GM12864 (cell line): ENCODE measurements around the gene CCDC192.

Experiments used
- DNase-seq: peaks from one replicate; pipeline ENCODE4 v3.0.0-alpha.2; 2011; ENCODE audit warnings: low read depth
- H3K4me3 ChIP-seq: 2 replicates; pipeline ENCODE4 v1.5.1; 2011; ENCODE audit warnings: mild to moderate bottlenecking, low read depth, low read length, control low read depth
- TF ChIP-seq, protein P1 (sequence below): IDR thresholded peaks from 2 replicates; pipeline ENCODE4 v1.5.1; 2011; ENCODE audit warnings: low read depth, mild to moderate bottlenecking, moderate library complexity, low read length, control low read depth, inconsistent platforms; ENCODE audit errors: missing control alignments

CCDC192 gene, protein sequence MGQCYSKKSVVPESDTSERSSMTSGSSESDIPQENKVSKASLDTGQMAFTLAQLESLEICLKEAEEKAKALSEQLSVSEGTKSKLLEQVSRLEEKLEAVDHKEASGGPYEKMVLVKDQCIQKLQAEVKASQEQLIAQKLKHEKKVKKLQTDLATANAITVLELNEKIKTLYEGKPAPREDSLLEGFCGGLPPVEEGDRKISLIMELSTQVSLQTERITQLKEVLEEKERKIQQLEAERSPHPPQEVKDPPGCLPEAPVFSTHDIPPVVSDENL

DNA sequence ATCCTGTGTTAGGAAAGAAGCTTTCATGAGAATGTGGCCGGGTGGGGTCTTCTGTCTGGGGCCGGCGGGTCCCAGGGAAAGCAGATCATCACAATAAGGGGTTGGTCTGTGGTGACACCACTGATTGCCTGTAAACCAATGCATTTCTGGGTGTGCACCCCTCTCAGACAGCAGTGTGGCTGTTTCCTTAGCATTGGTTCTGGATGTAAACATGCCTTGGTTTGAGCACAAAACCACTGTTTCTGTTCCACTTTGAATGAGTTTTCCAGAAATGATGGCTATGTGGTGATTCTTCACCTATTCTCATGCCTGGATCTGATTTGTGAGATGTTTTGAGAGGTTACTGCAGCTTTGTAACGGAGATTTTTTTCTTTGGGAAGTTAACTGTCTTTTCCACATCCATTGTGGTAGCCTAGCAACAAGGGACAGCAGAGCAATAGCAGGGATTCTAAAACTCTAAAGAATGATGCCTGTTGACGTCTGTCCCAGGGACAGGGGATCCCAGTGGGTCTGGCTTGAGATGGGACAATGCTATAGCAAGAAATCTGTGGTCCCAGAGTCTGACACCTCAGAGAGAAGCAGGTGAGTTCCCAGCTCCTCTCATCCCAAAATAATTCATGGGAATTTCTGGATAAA is at the start of gene CCDC192:
TSS of gene CCDC192 (plus strand) at position 466 of the 636 bp plus-strand sequence. CDS start at position 521, 55 bp downstream.
- no peak for DNase-seq
- H3K4me3 ChIP-seq = no peak within 1 kb of the TSS
- TF ChIP-seq, protein P1, sequence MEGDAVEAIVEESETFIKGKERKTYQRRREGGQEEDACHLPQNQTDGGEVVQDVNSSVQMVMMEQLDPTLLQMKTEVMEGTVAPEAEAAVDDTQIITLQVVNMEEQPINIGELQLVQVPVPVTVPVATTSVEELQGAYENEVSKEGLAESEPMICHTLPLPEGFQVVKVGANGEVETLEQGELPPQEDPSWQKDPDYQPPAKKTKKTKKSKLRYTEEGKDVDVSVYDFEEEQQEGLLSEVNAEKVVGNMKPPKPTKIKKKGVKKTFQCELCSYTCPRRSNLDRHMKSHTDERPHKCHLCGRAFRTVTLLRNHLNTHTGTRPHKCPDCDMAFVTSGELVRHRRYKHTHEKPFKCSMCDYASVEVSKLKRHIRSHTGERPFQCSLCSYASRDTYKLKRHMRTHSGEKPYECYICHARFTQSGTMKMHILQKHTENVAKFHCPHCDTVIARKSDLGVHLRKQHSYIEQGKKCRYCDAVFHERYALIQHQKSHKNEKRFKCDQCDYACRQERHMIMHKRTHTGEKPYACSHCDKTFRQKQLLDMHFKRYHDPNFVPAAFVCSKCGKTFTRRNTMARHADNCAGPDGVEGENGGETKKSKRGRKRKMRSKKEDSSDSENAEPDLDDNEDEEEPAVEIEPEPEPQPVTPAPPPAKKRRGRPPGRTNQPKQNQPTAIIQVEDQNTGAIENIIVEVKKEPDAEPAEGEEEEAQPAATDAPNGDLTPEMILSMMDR = no peak

DNA sequence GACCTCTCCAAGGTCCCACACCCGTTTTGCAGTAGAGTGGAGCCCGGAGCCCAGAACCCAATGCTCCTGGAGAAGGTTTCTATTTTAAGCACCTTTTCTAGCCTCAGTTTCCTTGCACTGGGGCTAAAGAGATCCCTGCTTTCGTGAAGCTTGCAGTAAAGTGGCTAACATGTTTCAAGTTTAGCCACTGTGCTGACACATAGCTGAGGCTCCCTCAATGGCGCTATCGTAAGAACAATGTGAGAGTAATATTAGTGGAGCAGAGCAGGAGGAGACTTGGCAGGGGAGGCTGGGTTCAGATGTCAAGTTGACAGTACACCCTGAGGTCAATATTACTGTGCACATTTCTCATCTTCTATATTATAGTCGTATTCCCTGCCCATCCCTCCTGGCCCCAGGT is 46.4 kb upstream of the CCDC192 start:
- TF ChIP-seq, protein P1 = no peak
- DNase-seq = no peak
- H3K4me3 ChIP-seq = no peak overlapping the region

DNA sequence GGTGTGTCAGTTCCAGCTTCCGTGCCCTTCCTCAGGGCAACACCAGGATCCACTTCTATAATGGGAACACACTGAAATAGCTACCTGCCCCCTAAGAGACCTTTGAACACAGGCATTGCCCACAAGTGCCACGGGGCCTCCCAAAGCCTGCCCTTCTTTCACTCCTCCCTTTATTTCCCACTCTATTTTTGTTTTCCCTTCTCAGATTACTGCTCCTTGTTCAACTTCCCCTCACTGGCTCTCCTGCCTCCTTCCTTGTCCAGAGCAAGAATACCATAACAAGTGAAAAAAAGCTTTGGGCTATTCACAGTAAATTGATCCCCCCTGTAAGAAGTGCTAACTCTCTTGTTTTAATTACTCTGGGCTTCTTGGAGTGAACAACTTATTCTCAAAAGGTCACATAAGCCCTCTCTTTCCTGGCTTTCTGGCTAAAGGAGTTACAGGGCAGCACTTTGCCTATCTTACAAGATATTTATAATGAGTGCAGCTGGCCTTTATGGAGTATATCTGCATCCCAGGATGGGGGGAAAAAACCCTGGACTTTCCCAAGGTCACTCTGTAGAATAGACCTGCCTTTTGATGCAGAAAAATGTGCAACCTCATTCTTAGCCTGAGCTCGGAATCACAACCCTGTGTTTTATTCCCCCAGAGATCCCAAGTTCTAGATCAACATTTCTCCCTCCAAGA is 43.0 kb upstream of the CCDC192 start:
- TF ChIP-seq, protein P1 = no peak
- no peak overlapping the region for H3K4me3 ChIP-seq
- no peak for DNase-seq

DNA sequence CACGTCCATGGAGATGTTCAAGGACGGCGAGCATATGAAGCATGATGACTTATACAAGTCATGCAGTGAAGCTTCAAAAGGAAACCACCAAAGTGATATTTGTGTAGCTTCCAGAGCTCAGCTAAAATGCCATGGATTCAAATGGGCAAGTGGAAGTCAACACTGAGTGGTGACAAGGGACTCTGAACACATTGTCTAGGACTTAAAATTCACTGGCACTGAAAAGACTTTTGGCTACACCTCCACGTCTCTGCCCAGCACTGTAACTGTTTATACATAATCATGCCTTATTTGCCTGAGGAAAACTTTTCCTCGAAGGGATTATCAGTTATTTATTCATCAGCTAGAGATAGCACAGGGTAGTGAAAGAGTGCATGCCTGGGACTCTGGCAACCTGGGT is 39.1 kb upstream of the CCDC192 start:
- H3K4me3 ChIP-seq = no peak overlapping the region
- TF ChIP-seq, protein P1 = no peak
- no peak for DNase-seq

DNA sequence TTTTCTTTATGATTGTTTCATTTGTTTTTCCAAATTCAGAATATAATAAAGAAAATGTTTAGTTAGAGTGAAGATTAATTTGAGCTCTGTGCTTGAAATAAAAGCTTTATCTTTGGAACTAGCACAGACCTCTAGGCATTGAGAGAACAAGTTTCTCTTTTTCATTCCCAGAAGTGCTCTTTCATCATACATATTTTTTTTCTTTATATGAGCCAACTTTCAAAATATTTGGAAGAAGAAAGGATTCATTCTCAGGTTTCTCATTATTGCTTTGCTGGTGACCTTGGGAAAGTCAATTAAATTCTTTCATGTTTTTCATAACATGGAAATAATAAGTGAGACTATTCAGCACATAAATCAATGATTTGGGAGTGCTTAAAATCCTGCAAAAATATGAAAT is 37.5 kb upstream of the CCDC192 start:
- no peak for DNase-seq
- H3K4me3 ChIP-seq = no peak overlapping the region

DNA sequence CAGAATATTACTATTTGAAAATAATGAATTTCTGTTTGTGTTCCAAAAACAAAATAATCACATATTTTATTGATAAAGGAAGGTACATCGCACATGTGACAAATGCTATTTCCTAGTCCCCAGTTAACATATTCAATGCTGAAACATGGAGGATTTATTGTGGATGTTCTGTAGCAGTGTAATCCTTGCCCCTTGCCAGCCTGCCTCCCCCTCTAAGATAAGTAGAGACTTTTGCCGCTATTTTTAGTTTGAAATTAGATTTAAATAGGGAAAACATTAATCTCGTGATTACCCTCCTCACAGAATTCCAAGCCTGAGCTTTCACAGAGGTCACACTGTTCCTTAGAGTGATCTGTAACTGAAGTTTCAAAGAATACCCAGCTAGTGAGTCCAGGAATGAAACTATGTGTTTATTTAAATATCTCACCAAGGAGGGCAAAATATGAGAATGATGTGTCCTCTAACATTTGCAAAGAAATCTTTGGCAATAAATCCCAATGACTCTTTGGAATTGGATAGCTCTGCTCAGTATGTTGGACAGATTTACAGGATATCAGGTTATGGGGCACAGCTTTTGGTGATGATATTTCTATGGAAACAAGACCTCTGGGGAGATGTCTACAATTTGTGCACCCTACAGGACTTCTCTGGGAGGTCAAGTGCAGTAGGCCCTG is 37.0 kb upstream of the CCDC192 start:
- DNase-seq = no peak
- TF ChIP-seq, protein P1 = no peak
- no peak overlapping the region for H3K4me3 ChIP-seq

More for the DNA sequence above, 37.5 kb upstream of the CCDC192 start:
- TF ChIP-seq, protein P1 = no peak
